Measurements from ENCODE around the gene AXIN2.
"Not testable (repeated sequence)": the region's sequence is repeated elsewhere in the genome, so short reads cannot be mapped to it uniquely, and the experiment has no call there.

AXIN2 gene

DNA sequence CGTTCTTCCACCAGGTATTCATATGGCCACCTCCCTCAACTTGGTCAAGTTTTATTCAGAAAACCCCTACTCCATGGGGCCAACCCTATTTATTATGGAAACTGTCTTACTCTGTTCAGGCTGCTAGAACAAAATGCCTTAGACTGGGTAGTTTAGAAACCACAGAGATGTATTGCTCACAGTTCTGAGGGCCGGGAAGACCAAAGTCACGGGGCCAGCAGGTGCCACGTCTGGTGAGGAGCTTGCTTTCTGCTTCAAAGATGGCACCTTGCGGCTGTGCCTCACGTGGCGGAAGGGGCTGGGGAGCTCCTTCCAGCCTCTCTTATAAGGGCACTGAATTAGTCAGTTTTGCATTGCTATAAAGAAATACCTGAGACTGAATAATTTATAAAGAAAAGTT lies 74.3 kb downstream of the AXIN2 start:
- no peak for DNase-seq (ENCODE audit: low read depth in 1 of 2, low spot score in 1 of 2)
- no peaks in the 10 kb centered on the region for H3K27me3 ChIP-seq (ENCODE audit: insufficient read depth, poor library complexity, severe bottlenecking)
- TF ChIP-seq, protein P1, sequence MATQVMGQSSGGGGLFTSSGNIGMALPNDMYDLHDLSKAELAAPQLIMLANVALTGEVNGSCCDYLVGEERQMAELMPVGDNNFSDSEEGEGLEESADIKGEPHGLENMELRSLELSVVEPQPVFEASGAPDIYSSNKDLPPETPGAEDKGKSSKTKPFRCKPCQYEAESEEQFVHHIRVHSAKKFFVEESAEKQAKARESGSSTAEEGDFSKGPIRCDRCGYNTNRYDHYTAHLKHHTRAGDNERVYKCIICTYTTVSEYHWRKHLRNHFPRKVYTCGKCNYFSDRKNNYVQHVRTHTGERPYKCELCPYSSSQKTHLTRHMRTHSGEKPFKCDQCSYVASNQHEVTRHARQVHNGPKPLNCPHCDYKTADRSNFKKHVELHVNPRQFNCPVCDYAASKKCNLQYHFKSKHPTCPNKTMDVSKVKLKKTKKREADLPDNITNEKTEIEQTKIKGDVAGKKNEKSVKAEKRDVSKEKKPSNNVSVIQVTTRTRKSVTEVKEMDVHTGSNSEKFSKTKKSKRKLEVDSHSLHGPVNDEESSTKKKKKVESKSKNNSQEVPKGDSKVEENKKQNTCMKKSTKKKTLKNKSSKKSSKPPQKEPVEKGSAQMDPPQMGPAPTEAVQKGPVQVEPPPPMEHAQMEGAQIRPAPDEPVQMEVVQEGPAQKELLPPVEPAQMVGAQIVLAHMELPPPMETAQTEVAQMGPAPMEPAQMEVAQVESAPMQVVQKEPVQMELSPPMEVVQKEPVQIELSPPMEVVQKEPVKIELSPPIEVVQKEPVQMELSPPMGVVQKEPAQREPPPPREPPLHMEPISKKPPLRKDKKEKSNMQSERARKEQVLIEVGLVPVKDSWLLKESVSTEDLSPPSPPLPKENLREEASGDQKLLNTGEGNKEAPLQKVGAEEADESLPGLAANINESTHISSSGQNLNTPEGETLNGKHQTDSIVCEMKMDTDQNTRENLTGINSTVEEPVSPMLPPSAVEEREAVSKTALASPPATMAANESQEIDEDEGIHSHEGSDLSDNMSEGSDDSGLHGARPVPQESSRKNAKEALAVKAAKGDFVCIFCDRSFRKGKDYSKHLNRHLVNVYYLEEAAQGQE (IDR thresholded peaks at IDR 0.05; ENCODE audit: insufficient replicate concordance, low read depth) = no peak
- no peak for TF ChIP-seq SPI1 (IDR thresholded peaks at IDR 0.05; ENCODE audit: borderline replicate concordance, low read depth)
- no peak for TF ChIP-seq POLR2AphosphoS5 (IDR thresholded peaks at IDR 0.05; ENCODE audit: low read depth)
- TF ChIP-seq, protein P2, sequence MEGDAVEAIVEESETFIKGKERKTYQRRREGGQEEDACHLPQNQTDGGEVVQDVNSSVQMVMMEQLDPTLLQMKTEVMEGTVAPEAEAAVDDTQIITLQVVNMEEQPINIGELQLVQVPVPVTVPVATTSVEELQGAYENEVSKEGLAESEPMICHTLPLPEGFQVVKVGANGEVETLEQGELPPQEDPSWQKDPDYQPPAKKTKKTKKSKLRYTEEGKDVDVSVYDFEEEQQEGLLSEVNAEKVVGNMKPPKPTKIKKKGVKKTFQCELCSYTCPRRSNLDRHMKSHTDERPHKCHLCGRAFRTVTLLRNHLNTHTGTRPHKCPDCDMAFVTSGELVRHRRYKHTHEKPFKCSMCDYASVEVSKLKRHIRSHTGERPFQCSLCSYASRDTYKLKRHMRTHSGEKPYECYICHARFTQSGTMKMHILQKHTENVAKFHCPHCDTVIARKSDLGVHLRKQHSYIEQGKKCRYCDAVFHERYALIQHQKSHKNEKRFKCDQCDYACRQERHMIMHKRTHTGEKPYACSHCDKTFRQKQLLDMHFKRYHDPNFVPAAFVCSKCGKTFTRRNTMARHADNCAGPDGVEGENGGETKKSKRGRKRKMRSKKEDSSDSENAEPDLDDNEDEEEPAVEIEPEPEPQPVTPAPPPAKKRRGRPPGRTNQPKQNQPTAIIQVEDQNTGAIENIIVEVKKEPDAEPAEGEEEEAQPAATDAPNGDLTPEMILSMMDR (IDR thresholded peaks at IDR 0.05; ENCODE audit: insufficient read depth, low read length) = no peak
- TF ChIP-seq GABPA (IDR thresholded peaks at IDR 0.05; ENCODE audit: low read depth) = no peak

DNA sequence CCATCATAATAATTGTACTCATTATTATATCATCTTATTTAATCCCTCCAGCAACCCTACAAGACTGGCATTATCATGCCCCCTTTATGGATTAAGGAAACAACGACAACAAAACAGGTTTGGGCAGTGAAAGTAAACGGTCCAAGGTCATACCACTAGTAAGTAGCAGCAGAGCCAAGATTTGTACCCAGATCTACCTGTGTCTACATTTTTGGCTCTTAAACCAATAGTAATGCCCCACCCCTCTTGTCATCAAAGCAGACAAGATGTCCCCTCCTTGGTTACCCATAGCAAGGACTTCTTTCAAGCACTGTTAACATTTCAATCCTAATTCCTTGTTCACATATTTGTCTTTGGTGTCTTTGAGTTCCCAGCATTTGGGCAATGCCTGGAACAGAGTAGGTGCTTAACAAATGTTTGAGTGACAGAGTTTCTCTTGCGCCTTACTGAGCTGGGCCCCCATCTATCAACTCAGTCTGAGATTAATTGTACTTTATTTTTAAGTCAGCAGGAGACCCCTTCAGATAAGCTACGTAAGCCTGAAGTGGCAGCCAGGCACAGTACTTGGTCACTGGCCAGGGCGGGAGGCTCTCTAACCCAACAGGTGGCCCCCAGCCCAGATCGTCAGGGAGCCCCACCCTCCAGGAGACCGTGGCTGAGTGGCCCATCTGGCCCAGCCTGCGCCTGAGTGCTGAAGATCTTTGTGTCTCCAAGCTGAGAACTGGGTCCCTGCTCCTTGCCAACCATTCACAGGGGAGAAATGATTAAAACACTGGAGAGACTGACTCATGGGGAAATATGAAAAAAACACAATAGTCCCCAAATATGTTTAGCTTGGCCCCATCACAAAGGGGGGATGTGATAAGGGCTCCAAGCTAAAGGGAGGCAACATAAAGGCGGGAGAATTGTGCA lies 75.8 kb downstream of the AXIN2 start:
- no peak overlapping the region for H3K27ac ChIP-seq (replicated peaks)
- H3K4me3 ChIP-seq (replicated peaks; ENCODE audit: insufficient read depth, low read length) = no peak overlapping the region
- TF ChIP-seq, protein P1 (IDR thresholded peaks at IDR 0.05; ENCODE audit: insufficient replicate concordance, low read depth) = no peak
- TF ChIP-seq SPI1 (IDR thresholded peaks at IDR 0.05; ENCODE audit: borderline replicate concordance, low read depth) (no peak), POLR2AphosphoS5 (IDR thresholded peaks at IDR 0.05; ENCODE audit: low read depth) (no peak)
- DNase-seq (ENCODE audit: low read depth in 1 of 2, low spot score in 1 of 2) = no peak
- H3K27me3 ChIP-seq (ENCODE audit: insufficient read depth, poor library complexity, severe bottlenecking) = no peaks in the 10 kb centered on the region

More for the DNA sequence above, 74.3 kb downstream of the AXIN2 start:
- no peak overlapping the region for H3K27ac ChIP-seq (replicated peaks)
- no peak overlapping the region for H3K4me3 ChIP-seq (replicated peaks; ENCODE audit: insufficient read depth, low read length)

DNA sequence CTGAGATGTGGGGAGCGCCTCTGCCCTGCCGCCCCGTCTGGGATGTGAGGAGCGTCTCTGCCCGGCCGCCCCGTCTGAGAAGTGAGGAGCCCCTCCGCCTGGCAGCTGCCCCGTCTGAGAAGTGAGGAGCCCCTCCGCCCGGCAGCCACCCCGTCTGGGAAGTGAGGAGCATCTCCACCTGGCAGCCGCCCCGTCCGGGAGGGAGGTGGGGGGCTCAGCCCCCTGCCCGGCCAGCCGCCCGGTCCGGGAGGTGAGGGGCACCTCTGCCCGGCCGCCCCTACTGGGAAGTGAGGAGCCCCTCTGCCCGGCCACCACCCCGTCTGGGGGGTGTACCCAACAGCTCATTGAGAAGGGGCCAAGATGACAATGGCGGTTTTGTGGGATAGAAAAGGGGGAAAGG lies 77.0 kb downstream of the AXIN2 start:
- H3K4me3 ChIP-seq (replicated peaks; ENCODE audit: insufficient read depth, low read length); DNase-seq (ENCODE audit: low read depth in 1 of 2, low spot score in 1 of 2); H3K27me3 ChIP-seq (ENCODE audit: insufficient read depth, poor library complexity, severe bottlenecking); H3K27ac ChIP-seq (replicated peaks): not testable (repeated sequence)

DNA sequence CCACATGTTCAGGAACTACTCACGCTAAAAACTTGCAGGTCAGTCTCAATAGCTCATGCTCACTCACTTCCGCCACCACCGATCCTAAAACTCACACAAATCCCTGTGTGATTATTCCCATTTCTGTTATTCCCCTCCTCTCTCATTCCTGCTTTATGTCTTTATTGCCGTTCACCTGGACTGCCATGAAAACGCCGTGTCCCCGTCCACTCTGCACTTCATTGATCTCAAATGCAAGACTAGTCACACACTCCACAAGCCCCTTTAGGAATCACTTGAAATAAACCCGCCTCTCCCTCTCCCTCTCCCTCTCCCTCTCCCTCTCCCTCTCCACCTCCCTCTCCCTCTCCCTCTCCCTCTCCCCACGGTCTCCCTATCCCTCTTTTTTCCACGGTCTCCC lies 78.0 kb downstream of the AXIN2 start:
- H3K4me3 ChIP-seq (replicated peaks; ENCODE audit: insufficient read depth, low read length) = no peak overlapping the region
- H3K27me3 ChIP-seq (ENCODE audit: insufficient read depth, poor library complexity, severe bottlenecking) = no peaks in the 10 kb centered on the region
- DNase-seq (ENCODE audit: low read depth in 1 of 2, low spot score in 1 of 2) = no peak
- no peak overlapping the region for H3K27ac ChIP-seq (replicated peaks)
- TF ChIP-seq, protein P1 (IDR thresholded peaks at IDR 0.05; ENCODE audit: insufficient replicate concordance, low read depth) = no peak
- TF ChIP-seq SPI1 (IDR thresholded peaks at IDR 0.05; ENCODE audit: borderline replicate concordance, low read depth) = no peak
- no peak for TF ChIP-seq POLR2AphosphoS5 (IDR thresholded peaks at IDR 0.05; ENCODE audit: low read depth)
- TF ChIP-seq, protein P2 (IDR thresholded peaks at IDR 0.05; ENCODE audit: insufficient read depth, low read length) = no peak
- no peak for TF ChIP-seq GABPA (IDR thresholded peaks at IDR 0.05; ENCODE audit: low read depth)
